ENCODE data around the gene SYNGAP1.

Gene SYNGAP1

DNA sequence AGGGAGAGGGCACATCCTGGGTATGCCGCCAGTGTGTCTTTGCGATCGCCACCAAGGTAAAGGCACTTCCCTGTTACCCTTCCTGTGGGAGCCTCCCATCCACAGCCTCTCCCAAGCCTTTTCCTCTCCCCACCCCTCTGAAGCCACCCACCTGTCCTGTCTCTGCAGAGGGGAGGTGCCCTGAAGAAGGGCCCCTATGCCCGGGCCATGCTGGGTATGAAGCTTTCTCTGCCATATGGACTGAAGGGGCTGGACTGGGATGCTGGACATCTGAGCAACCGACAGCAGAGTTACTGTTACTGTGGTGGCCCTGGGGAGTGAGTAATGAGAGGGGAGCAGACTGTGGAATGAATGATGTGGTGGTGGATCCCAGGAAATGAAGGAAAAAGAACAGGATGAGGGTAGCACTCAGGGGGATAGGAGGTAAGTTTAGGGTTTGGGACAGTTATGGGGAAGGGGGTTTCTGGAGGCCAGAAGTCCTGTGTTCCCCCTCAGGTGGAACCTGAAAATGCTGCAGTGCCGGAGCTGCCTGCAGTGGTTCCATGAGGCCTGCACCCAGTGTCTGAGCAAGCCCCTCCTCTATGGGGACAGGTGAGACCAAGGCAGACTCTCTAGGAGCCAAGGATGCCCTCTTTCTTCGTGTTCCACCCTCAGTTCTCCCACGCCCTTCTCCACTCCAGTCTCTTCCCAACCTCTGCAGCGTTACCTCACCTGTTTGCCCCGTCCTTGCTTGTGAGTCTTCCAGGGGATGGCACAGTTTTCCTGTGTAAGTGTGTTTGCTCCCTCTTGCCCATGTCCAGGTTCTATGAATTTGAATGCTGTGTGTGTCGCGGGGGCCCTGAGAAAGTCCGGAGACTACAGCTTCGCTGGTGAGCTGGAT, 6.4 kb upstream of the SYNGAP1 start:
- H3K4me3 ChIP-seq (replicated peaks; ENCODE audit: low read depth, low read length) = no peak overlapping the region
- DNase-seq (ENCODE audit: low read depth) = no peak
- TF ChIP-seq, protein P1, sequence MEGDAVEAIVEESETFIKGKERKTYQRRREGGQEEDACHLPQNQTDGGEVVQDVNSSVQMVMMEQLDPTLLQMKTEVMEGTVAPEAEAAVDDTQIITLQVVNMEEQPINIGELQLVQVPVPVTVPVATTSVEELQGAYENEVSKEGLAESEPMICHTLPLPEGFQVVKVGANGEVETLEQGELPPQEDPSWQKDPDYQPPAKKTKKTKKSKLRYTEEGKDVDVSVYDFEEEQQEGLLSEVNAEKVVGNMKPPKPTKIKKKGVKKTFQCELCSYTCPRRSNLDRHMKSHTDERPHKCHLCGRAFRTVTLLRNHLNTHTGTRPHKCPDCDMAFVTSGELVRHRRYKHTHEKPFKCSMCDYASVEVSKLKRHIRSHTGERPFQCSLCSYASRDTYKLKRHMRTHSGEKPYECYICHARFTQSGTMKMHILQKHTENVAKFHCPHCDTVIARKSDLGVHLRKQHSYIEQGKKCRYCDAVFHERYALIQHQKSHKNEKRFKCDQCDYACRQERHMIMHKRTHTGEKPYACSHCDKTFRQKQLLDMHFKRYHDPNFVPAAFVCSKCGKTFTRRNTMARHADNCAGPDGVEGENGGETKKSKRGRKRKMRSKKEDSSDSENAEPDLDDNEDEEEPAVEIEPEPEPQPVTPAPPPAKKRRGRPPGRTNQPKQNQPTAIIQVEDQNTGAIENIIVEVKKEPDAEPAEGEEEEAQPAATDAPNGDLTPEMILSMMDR (IDR thresholded peaks at IDR 0.05; ENCODE audit: low read length, missing control alignments) = no peak

DNA sequence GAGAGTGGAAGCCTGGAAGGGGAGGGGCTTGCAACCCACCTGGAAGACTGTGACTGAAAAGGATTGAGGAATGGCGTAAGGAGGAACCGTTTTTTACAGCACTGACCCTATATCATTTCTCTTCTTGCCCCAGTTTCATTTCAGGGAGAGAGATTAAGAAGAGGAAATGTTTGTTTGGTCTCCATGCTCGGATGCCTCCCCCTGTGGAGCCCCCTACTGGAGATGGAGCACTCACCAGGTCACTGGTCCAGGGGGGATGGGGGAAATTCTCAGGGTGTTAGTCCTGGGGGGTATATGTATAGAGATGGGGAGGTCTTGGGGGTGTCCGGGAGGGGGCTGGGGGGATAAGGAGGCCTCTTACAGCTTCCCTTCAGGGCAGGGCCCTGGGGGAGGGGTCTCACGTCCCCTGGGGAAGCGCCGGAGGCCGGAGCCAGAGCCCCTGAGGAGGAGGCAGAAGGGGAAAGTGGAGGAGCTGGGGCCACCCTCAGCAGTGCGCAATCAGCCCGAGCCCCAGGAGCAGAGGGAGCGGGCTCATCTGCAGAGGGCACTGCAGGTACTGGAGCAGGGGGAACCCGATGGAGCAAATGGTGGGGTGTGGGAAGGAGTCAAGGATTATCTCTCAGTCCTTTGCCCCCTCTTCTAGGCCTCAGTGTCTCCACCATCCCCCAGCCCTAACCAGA, 5.1 kb upstream of the SYNGAP1 start:
- DNase-seq (ENCODE audit: low read depth) = no peak
- TF ChIP-seq, protein P1 (IDR thresholded peaks at IDR 0.05; ENCODE audit: low read length, missing control alignments) = peak; percentile 49
- no peak overlapping the region for H3K4me3 ChIP-seq (replicated peaks; ENCODE audit: low read depth, low read length)

DNA sequence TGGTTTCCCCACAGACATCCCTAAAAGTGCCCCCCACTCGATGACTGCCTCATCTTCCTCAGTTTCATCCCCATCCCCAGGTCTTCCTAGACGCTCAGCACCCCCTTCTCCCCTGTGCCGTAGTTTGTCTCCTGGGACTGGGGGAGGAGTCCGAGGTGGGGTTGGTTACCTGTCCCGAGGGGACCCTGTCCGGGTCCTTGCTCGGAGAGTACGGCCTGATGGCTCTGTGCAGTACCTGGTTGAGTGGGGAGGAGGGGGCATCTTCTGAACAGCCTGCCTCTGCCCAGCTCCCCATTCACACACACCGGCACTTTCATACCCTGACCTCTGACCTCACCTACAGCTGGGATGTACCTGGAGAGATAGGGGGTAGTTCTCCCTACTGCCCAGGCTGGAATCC, 4.0 kb upstream of the SYNGAP1 start:
- no peak for DNase-seq (ENCODE audit: low read depth)
- H3K4me3 ChIP-seq (replicated peaks; ENCODE audit: low read depth, low read length) = peak overlapping the region; percentile 95

DNA sequence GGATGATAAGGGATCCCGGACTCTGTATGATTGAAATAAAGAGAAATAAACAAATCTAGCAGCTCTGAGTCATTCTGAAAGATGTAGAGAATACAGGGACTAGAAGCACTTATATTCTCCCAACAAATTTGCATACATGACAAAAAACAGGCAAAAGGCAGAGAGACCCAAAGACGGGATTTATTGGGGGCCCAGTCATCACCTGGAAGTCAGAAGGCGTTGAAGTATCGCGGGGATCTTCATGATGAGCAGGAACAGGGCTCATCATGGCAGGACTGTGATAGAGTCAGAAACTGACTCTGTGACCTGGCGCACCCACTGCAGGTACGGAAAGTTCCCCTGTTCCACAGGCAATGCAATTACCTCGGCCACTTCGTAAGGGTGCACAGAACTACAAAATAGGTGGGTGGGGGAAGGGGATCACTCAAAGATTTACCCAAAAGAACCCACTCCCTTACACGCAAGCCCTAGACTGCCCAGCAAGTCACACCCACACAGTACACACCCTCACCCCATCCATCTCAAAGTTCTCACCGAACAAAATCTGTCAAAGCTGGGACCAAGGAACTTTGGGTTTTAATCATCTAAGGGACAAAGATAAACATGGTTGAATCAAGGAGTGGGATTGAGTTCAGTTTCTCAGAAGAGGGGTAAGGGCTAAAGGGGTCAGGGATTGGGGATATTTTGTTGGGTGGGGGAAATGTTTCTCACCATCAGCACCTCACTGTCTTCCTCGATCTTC, 3.3 kb upstream of the SYNGAP1 start:
- TF ChIP-seq, protein P1 (IDR thresholded peaks at IDR 0.05; ENCODE audit: low read length, missing control alignments) = no peak

More for the DNA sequence above, 4.0 kb upstream of the SYNGAP1 start:
- TF ChIP-seq, protein P1 (IDR thresholded peaks at IDR 0.05; ENCODE audit: low read length, missing control alignments) = no peak

DNA sequence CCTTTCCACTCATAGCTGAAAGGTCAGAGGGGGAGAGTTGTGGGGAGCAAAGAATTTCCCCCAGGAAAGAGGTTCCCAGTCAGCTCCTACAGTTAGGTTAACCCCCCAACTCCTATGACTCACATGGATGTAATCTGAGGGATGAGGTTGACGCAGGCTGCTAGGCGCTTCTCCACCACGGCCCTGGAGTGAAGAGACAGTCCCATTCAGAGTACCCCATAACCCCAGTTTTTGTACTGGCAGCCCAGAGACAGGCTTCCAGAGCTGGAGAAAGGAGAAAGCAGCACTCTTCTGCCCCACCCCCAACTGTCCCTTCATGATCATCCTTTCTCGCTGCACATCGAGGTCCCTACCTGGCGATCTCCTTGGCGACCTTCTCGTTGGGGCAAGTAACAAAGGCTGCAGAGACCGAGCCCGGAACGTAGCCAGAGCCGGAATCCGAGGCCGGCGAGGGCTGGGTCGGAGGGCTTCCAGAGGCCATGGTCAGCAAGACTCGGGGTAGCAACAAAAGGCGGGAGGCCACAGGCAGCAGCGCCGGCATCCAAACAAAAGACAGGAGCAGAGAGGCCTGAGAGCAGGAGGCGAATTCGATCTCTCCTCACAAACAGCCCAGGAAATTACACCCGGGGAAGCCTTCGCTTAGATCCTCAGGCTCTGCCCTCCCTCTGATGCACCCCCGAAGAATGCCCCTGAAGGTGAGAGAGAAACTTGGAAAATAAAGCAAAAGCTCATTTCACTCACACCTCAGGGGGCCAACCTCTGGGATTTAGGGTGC, 2.5 kb upstream of the SYNGAP1 start:
- TF ChIP-seq, protein P1 (IDR thresholded peaks at IDR 0.05; ENCODE audit: low read length, missing control alignments) = no peak
- peak overlapping the region; percentile 95 for H3K4me3 ChIP-seq (replicated peaks; ENCODE audit: low read depth, low read length)

More for the DNA sequence above, 3.3 kb upstream of the SYNGAP1 start:
- H3K4me3 ChIP-seq (replicated peaks; ENCODE audit: low read depth, low read length) = peak overlapping the region; percentile 95
- no peak for DNase-seq (ENCODE audit: low read depth)

More for the DNA sequence above, 2.5 kb upstream of the SYNGAP1 start:
- peak; percentile 73 for DNase-seq (ENCODE audit: low read depth)

Measured in fibroblast of pulmonary artery (primary cell).